HG03442 (cell line): ENCODE data around the gene ELMO3.

Experiments used
- ATAC-seq: cut with Tn5 transposase; IDR thresholded peaks from one replicate; pipeline ENCODE4 v1.9.1; 2021; ENCODE audit warnings: mild to moderate bottlenecking, moderate library complexity; ENCODE audit not compliant: unreplicated experiment

Gene ELMO3

DNA sequence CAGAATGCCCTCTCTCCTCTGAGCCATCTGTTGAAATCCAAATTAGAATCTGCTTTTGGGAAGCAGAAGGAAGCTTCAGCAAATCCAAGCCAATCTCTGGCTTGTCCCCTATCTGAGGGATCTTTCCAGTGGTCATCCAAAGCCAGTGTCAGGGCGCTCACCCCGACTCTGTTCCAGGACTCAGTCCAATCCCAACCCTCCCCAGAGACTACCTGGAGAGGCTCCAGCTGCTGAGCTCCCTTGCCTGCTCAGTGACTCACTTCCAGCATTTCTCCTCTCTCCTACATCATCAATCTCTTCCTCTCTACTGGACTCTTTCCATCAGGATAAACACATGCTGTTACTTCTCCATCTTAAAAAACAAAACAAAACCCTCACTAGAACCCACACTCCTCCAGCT, 17.6 kb upstream of the ELMO3 start:
- ATAC-seq, result no peak

DNA sequence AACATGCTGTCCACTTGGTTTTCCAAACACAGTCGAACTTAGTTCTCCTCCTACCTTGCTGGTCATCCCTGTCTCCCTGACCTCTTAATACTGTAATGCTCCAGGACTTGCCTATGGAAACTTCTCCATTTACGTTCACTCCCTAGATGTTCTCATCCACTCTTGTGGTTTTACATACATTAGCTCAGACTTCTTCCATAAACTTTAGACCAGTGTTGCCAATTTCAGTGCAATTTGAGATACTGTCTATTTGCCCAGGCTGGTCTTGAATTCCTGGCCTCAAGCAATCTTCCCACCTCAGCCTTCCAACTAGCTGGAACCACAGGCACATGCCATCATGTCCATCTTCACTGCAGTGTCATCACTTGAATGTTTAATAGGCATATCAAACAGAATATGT, 16.6 kb upstream of the ELMO3 start:
- no peak for ATAC-seq

DNA sequence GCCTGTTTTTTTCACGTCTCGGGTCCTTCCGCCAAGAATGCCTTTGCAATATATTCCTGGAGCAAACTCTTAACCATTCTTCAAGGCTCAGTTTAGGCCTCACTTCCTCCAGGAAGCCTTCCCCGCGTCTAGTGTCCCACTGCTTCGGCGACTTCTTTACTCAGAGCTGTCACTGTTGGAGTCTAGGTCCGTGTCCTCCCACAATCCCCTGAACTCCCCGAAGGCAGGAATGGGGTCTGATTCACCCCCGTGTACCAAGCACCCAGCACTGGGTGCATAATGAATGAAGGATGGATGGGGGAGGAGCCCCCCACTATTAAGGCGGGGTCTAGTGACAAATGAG, 15.7 kb upstream of the ELMO3 start:
- no peak for ATAC-seq

DNA sequence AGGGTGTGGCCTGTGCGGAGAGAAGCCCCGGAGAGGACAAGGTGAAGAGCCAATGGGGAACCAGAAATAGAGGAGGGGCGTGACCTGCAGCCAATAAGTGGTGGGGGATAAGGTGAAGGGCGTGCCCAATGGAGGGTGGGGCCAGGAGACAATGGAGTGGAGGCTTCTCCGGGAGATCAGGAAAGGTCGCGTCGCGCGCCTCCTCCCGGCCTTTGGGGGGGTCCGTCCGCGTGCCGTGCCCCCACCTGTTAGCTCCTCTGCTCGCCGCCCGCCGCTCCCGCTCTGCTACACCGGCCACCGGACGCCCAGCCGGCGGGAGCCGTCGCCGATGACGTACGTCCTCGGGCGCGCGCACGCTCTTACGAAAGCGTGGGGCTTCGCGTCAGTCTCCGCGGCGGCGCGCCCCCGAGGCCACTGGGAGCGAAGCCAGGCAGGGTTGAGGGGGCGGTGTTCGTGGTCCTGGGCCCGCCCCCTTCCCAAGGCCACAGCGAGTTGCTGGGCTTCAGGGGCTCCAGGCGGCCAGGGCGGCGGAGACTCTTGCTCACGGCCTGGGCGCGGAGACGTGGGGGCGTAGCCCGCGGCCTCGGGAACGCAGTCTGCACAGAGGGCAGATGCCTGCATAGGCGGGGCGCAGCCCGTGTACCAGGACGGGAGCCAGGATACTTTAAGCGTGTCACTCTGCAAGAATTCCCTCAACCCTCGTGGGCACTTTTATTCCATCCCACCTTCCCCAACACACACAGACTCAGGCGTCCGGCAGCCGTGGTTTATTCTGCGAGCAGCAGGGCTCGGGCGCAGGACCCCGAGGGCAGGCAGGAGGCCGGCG, 15.1 kb upstream of the ELMO3 start, which contains the start of gene MATCAP1:
Gene MATCAP1, minus strand, starts transcription at position 337 of the 826 bp plus-strand sequence. CDS start 3,353 bp downstream, outside the sequence.
- ATAC-seq, result peak; percentile 89

DNA sequence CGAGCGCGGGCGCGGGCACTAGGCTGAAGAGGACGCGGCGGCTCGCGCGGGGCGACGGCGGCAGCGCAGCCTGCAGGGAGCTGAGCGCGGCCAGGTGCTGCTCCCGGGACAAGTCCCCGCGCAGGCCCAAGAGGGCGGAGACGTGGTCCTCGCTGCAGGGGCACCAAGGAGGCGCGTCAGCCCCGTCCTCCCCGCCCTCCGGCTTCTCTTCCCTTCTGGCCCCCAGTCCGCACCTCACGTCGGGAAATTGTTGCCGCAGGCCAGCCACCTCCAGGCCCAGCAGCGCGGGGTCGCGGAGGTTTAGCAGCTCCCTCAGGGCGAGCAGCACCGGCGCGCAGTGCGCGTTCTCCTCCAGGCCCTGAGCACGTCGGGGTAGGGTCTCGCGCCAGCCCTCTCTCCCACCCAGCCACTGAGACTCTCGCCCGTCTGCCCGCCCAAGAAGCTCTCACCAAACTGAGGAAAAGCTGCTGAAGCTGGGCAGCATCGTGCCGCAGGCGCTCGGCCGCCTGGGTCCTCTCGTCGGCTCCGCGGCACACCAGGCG, 14.4 kb upstream of the ELMO3 start:
- no peak for ATAC-seq

DNA sequence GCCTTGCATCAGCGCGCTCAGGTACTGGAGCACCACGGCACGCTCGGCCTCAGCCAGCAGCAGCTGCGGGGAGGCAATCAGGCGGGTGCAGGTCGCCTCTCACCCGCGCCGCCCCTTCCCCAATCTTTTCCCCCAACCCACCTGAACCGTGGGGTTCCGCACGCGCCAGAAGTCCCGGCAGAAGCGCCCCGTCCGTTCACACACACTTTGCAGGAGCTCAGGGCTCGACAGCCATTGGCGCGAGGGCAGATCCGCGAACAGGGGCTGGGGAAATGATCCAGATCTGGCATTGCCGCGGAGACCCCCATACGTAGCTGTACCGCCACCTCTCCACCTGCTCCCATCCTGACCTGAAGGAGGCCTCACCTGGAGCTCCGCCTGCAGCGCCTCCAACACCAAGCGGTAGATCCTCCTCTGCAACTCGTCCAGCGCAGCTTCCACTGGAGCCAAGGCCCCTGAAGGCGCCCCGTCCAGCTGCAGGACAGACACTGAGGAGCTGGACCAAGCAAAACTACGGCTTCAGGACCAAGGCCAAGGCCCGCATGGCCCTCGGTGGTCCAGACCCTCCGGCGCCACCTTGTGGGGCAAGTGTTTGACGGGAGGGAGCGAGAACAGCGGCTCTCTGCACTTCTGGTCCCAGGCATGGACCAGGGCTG, 13.8 kb upstream of the ELMO3 start:
- no peak for ATAC-seq

DNA sequence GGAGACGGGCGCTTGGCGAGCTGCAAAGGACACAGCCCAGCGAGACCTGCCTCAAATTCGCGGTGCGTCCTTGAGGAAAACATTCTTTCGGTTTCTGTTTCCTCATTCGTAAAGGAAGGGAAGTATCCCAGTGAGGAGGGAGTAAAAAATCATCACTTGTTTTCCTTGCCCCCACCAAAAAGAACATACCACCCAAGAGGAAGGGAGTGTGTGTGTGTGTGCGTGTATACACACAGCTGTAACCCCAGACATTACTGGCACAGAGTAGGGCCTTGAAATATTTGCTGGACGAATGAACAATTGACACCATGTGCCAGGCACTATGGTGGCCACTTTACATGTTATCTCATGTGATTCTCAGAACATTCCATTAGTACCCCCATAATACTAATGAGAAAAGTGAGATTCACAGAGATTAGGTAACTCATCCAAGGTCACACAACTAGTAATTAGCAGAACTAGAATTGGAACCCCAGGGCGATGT, 13.2 kb upstream of the ELMO3 start:
- ATAC-seq, result no peak

DNA sequence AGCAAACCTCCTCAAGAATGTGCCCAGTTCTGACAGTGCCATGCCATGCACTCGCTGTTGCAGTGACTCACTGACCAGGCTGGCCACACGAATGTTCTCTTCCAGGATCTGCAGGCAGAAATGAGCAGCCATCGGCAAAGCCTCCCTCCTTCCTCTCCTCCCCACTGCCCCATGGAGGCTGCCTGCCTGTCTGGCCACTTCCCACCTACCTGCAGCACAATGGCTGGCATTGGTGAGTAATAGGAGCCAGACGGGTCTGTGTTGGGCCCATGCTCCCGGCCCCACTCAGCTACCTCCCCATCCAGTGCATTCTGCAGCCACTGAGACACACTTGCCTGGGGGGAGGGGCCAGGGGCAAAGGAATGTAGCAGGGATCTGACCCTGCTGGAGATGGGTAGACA, 12.4 kb upstream of the ELMO3 start:
- no peak for ATAC-seq

DNA sequence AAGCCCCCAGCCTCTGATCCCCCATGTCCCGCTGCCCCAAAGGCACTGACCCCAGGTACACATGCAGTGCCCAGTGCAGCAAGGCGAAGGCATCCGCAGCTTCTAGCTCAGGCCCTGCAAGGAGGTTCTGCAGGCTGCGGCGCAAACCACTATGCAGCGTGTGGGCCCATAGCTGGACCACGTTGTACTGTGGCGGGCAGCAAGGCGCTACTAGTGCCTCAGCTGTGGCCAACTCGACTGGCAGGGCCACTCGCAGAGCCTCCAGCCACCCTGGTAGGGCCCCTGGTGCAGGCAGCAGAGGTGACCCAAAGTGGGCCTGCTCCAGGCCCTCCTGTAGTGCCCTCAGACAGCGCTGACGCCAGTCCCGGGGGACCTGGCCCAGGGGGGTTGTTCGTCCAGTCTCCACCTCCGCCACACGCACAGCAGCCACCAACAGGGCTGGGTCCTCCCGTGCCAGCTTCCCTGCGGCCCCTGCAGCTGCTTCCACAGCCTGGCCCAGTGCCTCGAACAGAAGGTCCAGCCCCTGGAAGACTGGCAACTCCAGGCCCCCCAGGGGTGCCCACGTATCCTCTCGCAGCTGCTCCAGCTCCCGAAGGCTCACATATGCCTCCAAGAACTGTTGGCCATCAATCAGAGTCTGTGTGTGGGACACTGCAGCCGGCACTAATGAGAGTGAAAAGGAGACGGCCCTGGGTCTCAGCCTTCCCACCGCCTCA, 11.6 kb upstream of the ELMO3 start:
- ATAC-seq, result no peak

DNA sequence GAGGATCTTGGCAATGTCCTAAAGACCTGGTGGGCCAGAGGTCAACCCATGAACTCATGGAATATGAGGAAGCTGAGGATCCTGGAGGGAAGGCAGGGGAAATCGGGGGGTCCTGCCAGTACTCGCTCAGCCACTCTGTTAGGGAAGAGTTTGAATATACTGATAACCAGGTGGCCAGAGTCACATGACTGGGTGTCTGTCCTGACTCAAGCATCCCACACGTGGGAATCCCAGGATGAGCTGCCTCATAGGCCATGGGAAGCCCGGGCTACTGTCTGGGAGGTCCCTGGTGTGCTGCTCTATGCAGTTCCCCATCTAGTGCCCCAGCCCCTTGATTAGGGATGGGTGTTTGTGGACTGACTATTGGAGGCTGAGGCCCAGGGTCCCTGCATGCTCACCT, 10.6 kb upstream of the ELMO3 start:
- no peak for ATAC-seq

DNA sequence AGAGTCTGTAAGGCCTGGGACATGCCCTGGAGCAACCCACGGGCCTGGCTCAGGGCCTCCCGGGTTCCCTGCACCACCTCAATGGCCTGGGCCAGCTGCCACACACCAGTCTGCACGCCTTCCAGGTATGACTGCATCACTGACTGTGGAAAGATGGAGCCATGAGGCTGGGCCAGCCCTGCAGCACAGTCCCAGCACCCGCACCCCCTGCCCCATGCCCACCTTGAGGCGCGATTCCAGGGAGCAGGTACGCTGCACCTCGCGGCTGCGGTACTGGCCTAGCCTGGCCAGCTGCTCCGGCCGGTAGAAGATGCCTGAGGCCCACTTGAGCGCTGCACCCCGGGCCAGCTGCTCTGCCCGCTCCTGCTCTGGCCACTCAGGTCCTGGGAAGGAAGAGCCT, 10.1 kb upstream of the ELMO3 start:
- no peak for ATAC-seq

DNA sequence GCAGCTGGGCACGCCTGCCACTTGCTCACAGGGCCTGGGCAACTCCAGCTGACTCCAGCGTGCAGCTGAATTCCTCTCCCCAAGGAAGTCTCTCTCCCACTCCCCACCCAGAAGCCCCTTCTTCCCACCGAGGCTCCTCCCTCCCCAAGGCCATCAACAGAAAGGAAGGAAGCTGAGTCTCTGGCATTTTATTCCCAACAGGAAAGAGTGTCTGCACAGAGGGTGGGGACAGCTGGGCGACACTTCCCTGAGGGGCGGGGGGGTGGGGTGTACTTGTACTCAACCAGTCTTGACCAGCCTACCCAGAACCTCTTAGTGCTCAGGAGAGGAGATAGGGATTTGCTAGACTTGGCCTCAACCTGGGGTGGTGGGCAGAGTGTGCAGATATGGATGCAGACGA, 8.9 kb upstream of the ELMO3 start, which contains the start of gene EXOC3L1:
Gene EXOC3L1, minus strand, starts transcription at position 96 of the 400 bp plus-strand sequence. CDS start 460 bp downstream, outside the sequence.
- no peak for ATAC-seq

DNA sequence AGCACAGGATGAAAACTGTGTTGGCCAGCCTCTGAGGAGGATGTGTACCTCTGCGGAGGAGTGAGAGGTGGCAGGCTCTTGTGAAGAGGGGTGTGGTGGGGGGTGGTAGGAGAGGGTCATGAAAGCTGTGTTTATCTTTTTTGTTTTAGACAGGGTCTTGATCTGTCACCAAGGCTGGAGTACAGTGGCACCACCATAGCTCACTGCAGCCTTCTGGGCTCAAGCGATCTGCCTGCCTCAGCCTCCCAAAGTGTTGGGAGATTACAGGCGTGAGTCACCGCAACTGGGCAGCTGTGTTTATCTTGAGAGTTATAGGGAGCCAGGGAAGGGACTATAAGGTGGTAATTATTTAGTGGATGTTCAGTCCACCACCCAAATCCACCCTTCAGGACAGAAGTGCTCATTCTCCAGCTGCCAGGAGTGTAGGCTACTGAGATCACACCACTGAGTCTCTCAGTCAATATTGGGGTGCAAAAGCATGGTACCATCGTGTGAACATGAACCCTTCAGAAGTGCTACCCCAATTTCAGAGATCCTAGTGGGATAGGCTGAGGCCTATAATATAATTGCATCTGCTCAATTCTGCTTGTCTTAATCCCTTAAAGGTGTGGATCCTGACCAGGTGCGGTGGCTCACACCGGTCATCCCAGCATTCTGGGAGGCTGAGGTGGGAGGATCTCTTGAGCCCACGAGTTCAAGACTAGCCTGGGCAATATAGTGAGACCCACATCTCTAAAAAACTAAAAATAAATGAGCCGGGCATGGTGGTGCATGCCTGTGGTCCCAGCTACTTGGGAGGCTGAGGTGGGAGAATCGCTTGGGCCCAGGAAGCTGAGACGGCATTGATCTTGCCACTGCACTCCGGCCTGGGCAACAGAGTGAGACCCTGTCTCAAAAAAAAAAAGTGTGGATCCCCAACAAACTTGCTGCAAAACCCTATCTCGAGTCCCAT, 8.2 kb upstream of the ELMO3 start:
- ATAC-seq, result no peak

DNA sequence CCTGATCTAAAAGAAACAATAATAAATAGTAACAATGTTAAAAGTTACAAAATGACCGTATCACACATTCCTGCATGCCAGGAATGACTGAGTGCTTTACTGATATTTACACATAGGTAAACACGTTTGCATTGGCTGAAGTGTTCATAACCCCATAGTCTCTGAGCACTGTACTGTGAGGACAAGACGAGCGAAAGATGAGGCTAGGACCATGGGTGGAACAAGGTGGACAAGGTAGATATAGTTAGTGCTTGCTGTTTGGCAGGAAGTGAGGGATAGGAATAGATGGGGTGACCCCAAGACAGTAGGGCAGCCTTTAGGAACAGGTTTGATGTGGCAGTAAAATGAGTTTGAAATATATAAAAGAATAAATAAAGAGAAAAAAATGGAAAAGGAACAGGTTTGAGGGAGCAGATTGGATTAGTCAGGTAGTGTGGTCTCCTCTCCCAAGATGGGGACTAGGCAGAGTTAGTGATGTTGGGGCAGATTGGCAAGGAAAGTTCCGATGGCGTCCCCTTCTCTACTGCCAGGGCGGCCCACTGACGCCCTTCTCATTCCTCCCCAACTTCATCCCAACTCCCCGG, 7.4 kb upstream of the ELMO3 start:
- no peak for ATAC-seq

DNA sequence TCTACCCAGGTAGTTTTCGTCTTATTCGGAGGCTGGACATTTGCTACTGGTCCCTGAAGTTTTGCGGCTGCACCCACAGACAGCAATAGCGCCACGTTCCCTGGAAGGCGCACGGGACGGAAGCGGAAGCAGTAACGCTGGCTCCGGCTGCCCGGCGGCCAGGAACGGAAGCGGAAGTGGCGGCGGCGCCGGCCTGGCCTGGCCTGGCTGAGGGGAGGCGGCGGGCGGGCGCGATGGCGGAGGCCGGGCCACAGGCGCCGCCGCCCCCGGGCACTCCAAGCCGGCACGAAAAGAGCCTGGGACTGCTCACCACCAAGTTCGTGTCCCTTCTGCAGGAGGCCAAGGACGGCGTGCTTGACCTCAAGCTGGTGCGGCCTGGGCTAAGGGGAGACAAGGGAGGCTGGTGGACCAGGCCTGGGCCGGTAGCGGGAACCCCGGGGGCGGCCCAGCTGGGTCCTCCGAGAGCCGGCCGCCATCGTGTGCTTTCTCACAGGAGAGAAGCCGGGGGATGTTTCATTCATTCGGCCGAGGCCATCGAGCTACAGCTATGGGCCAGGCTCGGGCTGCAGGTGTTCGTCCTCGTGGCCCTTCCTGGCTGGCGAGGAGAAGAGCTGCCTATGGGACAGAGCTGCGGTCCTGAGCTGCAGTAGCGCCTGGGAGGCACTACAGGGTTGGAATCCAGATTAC, 6.8 kb upstream of the ELMO3 start, which contains the start of gene E2F4:
Gene E2F4, plus strand, starts transcription at position 161 of the 687 bp plus-strand sequence. Its CDS starts 73 bp downstream, at position 234.
- ATAC-seq, result peak; percentile 87

DNA sequence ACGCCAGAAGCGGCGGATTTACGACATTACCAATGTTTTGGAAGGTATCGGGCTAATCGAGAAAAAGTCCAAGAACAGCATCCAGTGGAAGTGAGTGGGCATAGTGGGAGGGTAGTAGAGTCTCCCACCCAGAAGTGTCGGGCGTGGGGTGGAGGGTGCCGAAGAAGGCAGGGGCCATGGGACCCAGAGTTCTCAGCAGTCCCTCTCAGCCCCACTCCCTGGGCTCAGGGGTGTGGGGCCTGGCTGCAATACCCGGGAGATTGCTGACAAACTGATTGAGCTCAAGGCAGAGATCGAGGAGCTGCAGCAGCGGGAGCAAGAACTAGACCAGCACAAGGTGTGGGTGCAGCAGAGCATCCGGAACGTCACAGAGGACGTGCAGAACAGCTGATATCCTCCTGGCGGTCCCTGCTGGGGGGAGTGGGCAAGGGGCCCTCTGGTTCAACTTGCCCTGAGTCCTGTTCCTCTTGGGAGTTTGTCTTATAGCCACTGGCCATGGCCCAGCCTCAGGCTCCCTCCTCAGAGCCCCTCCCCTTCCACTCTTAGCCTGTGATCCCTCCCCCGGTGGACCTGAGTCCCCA, 6.1 kb upstream of the ELMO3 start:
- ATAC-seq, result no peak

DNA sequence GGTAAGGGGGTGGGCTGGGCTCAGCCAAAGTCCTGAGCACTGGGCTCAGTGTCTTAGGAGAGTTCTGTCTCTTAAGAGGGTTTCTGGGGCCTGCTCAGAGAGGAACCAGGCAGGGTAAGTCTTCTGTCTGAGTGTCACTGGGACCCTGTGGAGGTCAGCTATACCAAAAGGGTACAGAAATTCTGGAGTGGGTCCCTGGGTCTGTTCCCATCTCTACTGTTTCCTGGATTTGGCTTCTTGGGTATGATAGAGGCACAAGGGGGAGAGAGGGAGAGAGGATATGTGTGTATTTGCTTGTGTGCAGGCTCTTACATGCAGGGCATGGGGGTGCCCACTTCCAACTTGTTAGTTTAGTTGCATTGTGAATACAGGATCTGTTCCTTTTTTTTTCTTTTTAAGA, 5.4 kb upstream of the ELMO3 start:
- no peak for ATAC-seq

DNA sequence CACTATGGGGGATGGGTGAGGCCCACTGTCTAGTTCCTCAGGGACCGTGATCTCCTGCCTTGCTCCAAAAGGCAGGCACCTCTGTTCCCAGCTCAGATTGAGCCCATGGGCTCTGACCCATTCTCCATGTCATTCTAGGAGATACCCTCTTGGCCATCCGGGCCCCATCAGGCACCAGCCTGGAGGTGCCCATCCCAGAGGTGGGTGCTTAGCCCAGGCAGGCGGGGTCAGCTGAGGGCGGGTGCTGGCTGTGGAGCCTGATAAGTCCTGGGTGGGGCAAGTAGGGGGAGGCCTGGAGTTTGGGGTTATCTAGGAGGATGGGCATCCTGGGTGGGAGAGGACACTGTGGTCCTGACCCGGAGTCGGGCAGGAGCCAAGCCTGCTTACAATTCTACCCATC, 4.7 kb upstream of the ELMO3 start:
- no peak for ATAC-seq

DNA sequence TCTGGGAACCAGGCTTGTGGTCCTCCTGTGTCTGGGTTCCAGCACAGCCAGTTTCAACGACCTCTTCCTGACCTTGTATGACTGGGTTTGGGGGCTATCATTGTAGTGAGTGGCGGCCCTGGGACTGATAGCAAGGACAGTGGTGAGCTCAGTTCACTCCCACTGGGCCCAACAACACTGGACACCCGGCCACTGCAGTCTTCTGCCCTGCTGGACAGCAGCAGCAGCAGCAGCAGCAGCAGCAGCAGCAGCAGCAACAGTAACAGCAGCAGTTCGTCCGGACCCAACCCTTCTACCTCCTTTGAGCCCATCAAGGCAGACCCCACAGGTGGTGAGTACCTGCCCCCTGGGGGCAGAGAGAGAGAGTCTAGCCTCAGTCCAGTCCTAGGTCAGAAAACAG, 3.3 kb upstream of the ELMO3 start:
- no peak for ATAC-seq
